Heart left ventricle (tissue), 13 donors: ENCODE results near the gene PRR20C.

Experiments
- CTCF ChIP-seq, 12 donors: fragments of 200-600 bp; sonication (generic) in 4 of 12; IDR thresholded peaks; one replicate each; pipeline versions ENCODE4 v1.5.0 to v1.8.0; 2018 to 2022; ENCODE audit warnings: antibody characterized with exemption in 12 of 12, mild to moderate bottlenecking in 5 of 12
- POLR2A ChIP-seq, 2 donors: fragments of 450-650 bp; IDR thresholded peaks; one replicate each; pipeline ENCODE4 v1.6.1; 2017; ENCODE audit warnings: antibody characterized with exemption in 2 of 2, mild to moderate bottlenecking in 2 of 2, moderate library complexity in 2 of 2
- donor health status: ischemic (EF 13 %, LVEDD 7.1; RV severe dilation, severe dysfunction).
- donor health status: DM: no; HTN: yes; CAD: no.
- donor health status: DM: no; HTN: no; CAD: no.
- donor health status: ischemic (EF 25% LVEDD 6.9; RV normal size, moderate dysfunction).
- donor health status: ischemic (EF 25% LVEDD 5.7; RV mildly dilated, moderate dysfunction).
- donor health status: ischemic (EF 35%, LVEDD 5.7; RV mildly dilated, moderate dysfunction).
- donor health status: nonischemic (EF 11% LVEDD 7.7; RV severe dilation, severe dysfunction).
- donor health status: DM: yes; HTN: yes; CAD: no.
- donor health status: PGD.
- donor health status: ischemic (EF 29% LVEDD 5.4; RV normal size, mild dysfunction).
- donor health status: nonischemic (EF 23%, LVEDD 6.1; RV moderate dilation, normal function).

- TF ChIP-seq CTCF (IDR thresholded peaks at IDR 0.05) (no peak), POLR2A (IDR thresholded peaks at IDR 0.05) (no peak)
These were observed 30.2 kb upstream of the PRR20C start for GRCh38 chr13:57123681-57124080.
